Body of pancreas (tissue), 4 donors: Measurements from ENCODE around the gene TRPV2. TPM values are rescaled to one million over a fixed set of nuclear protein-coding genes. Genes with fewer than 3 reads are reported as not detected.
"Not testable (repeated sequence)": the region's sequence is repeated elsewhere in the genome, so short reads cannot be mapped to it uniquely, and the experiment has no call there.

Experiments used
- ATAC-seq: fragments of 150-250 bp; one replicate; pipeline ENCODE4 v1.9.1; 2016
- DNase-seq, 4 donors: peaks; one replicate each; pipeline ENCODE4 v3.0.0-alpha.2; 2019
- H3K27ac ChIP-seq, 4 donors: fragments of 200-600 bp; sonication (generic); 1 replicate in 3 of 4; 2 replicates in 1 of 4; pipeline versions ENCODE4 v1.5.1 to v1.6.1; 2016 to 2019; ENCODE audit warnings: mild to moderate bottlenecking in 1 of 4, mixed read lengths in 1 of 4, moderate library complexity in 1 of 4
- H3K27me3 ChIP-seq, 2 donors: fragments of 200-600 bp; sonication (generic); one replicate each; pipeline ENCODE4 v1.6.0; 2016; ENCODE audit warnings: mild to moderate bottlenecking in 1 of 2
- H3K36me3 ChIP-seq, 2 donors: fragments of 200-600 bp; sonication (generic); replicated peaks in 1 of 2; 2 replicates each; pipeline ENCODE4 v1.5.1; 2016; ENCODE audit warnings: low read depth in 2 of 2; ENCODE audit not compliant: insufficient read depth in 1 of 2
- H3K4me1 ChIP-seq: fragments of 200-600 bp; sonication (generic); one replicate; pipeline ENCODE4 v1.6.0; 2016
- H3K4me3 ChIP-seq, 2 donors: fragments of 200-600 bp; sonication (generic); 1 replicate in 1 of 2; 2 replicates in 1 of 2; pipeline ENCODE4 v1.5.1; 2016 to 2019
- H3K9me3 ChIP-seq, 3 donors: fragments of 200-600 bp; sonication (generic); 1 replicate in 2 of 3; 2 replicates in 1 of 3; pipeline ENCODE4 v1.5.1; 2016
- CTCF ChIP-seq, 7 experiments: fragments of 450-650 bp in 4 of 7; fragments of 200-600 bp in 3 of 7; sonication (generic) in 3 of 7; IDR thresholded peaks; one replicate each; pipeline ENCODE4 v1.5.1; 2016 to 2019; ENCODE audit warnings: antibody characterized with exemption in 7 of 7
- POLR2A ChIP-seq, 3 donors: fragments of 450-650 bp; IDR thresholded peaks; one replicate each; pipeline ENCODE4 v1.6.1; 2016; ENCODE audit warnings: antibody characterized with exemption in 3 of 3, mild to moderate bottlenecking in 2 of 3
- WGBS, 2 donors: methylation state at CpG; one replicate each; pipeline ENCODE4 v1.1.5; 2017; 5-methylcytosine and 5-hydroxymethylcytosine counted together
- intact Hi-C: fragments of 100-400 bp; cut with DNase I; formaldehyde crosslinking; loops from one replicate; pipeline ENCODE4 v1.15.1; 2023
- total RNA-seq, 2 donors: library from RNA; depleted of rRNA; stranded (reverse); fragments of >200 nt; gene quantifications; one replicate each; pipeline ENCODE4 v1.1.0, GENCODE V29; 2016

TRPV2 gene
- total RNA-seq, 2 donors from 2014 or later: 4.7 to 30.7 TPM

- ATAC-seq: no peak
- no peak for DNase-seq
- intact Hi-C loops: no loop called here
- 0% methylated on average over 11 to 24 of the region's 25 CpGs for WGBS, 2 donors
- TF ChIP-seq POLR2A (IDR thresholded peaks at IDR 0.05): no peak
- no peak for TF ChIP-seq CTCF (IDR thresholded peaks at IDR 0.05)
- Histone ChIP-seq H3K36me3 (peaks cover 0 to 4% of the 10 kb centered on the region in 2 donors), H3K9me3 (no peaks in the 10 kb centered on the region), H3K4me3 (peak overlapping the region; percentile 25 to 89), H3K27ac (peak overlapping the region; percentile 77 to 85 (median 84)), H3K27me3 (no peaks in the 10 kb centered on the region), H3K4me1 (peaks cover 52% of the 10 kb centered on the region)
Measured at GRCh38 chr17:16439303-16439791, 24.0 kb downstream of the TRPV2 start.

GRCh38 chr17:16439811-16440351, 24.5 kb downstream of the TRPV2 start:
- Histone ChIP-seq H3K4me1 (peaks cover 58% of the 10 kb centered on the region), H3K27me3 (no peaks in the 10 kb centered on the region), H3K9me3 (no peaks in the 10 kb centered on the region), H3K4me3 (peak overlapping the region; percentile 25 to 89), H3K36me3 (peaks cover 0 to 4% of the 10 kb centered on the region in 2 donors), H3K27ac (peak overlapping the region; percentile 77 to 85 (median 84))
- ATAC-seq: peak; percentile 18
- TF ChIP-seq POLR2A (IDR thresholded peaks at IDR 0.05) (peak in 2 of 3 donors; percentile 63 to 65), CTCF (IDR thresholded peaks at IDR 0.05) (peak in 1 of 7 experiments; percentile 2)
- 4 to 5% methylated on average over 10 of the region's 10 CpGs for WGBS, 2 donors
- intact Hi-C loops: loop anchor here (10.0 kb wide), 1 partner anchor 45 kb away; no protein-coding TSS in a partner anchor
- peak; percentile 44 to 65 (median 60) for DNase-seq

GRCh38 chr17:16440354-16440753, 25.0 kb downstream of the TRPV2 start:
- H3K4me3 ChIP-seq, H3K9me3 ChIP-seq, H3K36me3 ChIP-seq, DNase-seq, H3K27me3 ChIP-seq, ATAC-seq: not testable (repeated sequence)
- Histone ChIP-seq H3K4me1 (peaks cover 62% of the 10 kb centered on the region), H3K27ac (peak overlapping the region; percentile 32 to 85 (median 84))
- intact Hi-C loops: loop anchor here (10.0 kb wide), 1 partner anchor 46 kb away; no protein-coding TSS in a partner anchor
- WGBS, 2 donors: 39 to 55% methylated on average over 5 of the region's 5 CpGs

GRCh38 chr17:16440901-16441629, 25.7 kb downstream of the TRPV2 start:
- no peak for ATAC-seq
- intact Hi-C loops: loop anchor here (10.0 kb wide), 1 partner anchor 46 kb away; no protein-coding TSS in a partner anchor
- H3K4me3 ChIP-seq: no peak overlapping the region
- peaks cover 69% of the 10 kb centered on the region for H3K4me1 ChIP-seq
- no peak for DNase-seq
- WGBS, 2 donors: 66 to 67% methylated on average over 3 of the region's 3 CpGs
- H3K9me3 ChIP-seq: no peaks in the 10 kb centered on the region
- TF ChIP-seq CTCF (IDR thresholded peaks at IDR 0.05) (no peak), POLR2A (IDR thresholded peaks at IDR 0.05) (no peak)
- peak overlapping the region in 3 of 4 donors; percentile 83 to 85 (median 85) for H3K27ac ChIP-seq
- no peaks in the 10 kb centered on the region for H3K27me3 ChIP-seq
- peaks cover 0 to 4% of the 10 kb centered on the region in 2 donors for H3K36me3 ChIP-seq

- 59 to 73% methylated on average over 1 of the region's 1 CpG for WGBS, 2 donors
- H3K4me3 ChIP-seq: no peak overlapping the region
- peaks cover 0 to 4% of the 10 kb centered on the region in 2 donors for H3K36me3 ChIP-seq
- DNase-seq: no peak
- no peaks in the 10 kb centered on the region for H3K27me3 ChIP-seq
- TF ChIP-seq CTCF (IDR thresholded peaks at IDR 0.05) (no peak), POLR2A (IDR thresholded peaks at IDR 0.05) (no peak)
- intact Hi-C loops: loop anchor here (10.0 kb wide), 1 partner anchor 47 kb away; no protein-coding TSS in a partner anchor
- peak overlapping the region in 3 of 4 donors; percentile 14 to 19 (median 19) for H3K27ac ChIP-seq
- no peak for ATAC-seq
- peaks cover 71% of the 10 kb centered on the region for H3K4me1 ChIP-seq
- no peaks in the 10 kb centered on the region for H3K9me3 ChIP-seq
Measured at GRCh38 chr17:16442141-16442540, 26.8 kb downstream of the TRPV2 start.
